GM18951 (cell line): ENCODE data around the gene SLC22A23.

Experiments used
- POLR2A ChIP-seq: IDR thresholded peaks from 4 replicates; pipeline ENCODE4 v1.6.1; 2011; ENCODE audit warnings: mild to moderate bottlenecking; ENCODE audit not compliant: insufficient read length, insufficient read depth; ENCODE audit errors: extremely low read depth
- in situ Hi-C: fragments of 300-500 bp; cut with MboI; formaldehyde crosslinking; loops from one replicate; pipeline ENCODE4 v1.12.0; 2022; ENCODE audit warnings: low sequenced_read_pairs, mixed read lengths, inconsistent platforms; ENCODE audit not compliant: unreplicated experiment

The SLC22A23 gene

DNA sequence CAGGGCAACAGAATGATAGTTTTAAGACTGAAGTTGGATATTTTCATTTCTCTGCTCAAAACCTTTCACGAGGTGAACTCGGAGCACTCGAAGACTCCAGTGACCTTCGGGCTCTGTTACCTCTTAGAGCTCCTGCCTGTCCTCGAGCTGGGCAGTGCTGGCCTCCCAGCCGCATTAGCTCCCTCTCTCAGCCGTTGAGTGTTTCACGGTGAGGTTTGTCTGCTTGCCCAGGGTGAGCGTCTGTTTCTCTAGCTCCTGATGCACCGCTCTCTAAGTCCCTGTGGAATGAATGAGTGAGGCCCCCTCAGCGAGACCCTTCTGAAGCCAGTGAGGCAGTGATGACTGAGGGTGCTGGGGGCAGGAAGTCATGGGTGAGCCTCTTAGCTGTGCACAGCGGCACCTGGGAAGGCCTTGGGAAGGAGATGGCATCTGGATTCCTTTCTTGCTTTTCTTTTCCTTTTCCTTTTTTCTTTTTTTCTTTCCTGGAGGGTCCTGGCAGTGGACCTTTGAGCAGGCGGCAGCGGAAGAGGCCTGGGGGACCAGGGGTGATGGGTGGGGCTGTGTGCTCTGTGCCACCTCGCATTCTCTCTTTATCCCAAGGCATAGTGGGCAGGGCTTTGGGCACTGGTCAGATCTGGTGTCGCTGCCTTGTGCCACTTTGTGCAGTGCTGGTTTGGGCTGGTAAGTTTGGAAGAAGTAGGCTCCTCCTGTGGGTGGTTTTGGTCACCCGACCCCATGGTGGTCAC, 195.9 kb downstream of the SLC22A23 start:
- in situ Hi-C loops = no loop called here
- TF ChIP-seq POLR2A = no peak

DNA sequence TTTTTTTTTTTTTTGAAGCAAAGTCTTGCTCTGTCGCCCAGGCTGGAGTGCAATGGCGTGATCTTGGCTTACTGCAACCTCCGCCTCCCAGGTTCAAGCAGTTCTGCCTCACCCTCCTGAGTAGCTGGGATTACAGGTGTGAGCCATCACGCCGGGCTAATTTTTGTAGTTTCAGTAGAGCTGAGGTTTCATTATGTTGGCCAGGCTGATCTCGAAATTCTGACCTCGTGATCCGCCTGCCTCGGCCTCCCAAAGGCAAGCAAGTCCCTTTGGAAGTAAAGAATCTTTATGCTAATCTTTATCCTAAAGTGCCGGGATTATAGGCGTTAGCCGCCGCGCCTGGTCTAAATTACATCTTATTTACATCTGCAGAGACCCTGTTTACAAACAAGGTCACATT, 196.6 kb downstream of the SLC22A23 start:
- no peak for TF ChIP-seq POLR2A
- in situ Hi-C loops = no loop called here

DNA sequence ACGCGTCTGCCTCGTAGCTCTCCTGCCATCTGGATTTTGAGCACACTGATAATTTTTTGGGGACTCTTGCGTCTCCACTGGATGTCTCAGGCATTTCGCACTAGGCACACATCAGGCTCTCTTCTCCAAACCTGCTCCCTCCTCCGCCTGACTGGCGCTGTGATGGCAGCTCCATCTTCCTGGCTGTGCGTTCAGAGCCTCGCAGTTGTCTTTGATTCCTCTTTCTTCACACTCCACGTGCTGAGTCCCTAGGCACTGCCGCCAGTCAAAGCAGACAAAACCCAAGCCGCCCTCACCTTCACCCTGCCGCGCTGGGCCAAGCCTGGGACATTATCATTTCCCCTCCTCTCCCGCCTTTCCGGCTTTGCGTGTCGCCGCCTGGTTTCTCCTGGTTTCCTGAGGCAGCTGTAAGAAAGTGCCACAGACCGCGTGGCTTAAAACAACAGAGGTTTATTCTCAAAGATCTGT, 197.3 kb downstream of the SLC22A23 start:
- TF ChIP-seq POLR2A = peak; percentile 22
- in situ Hi-C loops = loop anchor here (10.0 kb wide), 1 partner anchor 135 kb away; no protein-coding TSS in a partner anchor

DNA sequence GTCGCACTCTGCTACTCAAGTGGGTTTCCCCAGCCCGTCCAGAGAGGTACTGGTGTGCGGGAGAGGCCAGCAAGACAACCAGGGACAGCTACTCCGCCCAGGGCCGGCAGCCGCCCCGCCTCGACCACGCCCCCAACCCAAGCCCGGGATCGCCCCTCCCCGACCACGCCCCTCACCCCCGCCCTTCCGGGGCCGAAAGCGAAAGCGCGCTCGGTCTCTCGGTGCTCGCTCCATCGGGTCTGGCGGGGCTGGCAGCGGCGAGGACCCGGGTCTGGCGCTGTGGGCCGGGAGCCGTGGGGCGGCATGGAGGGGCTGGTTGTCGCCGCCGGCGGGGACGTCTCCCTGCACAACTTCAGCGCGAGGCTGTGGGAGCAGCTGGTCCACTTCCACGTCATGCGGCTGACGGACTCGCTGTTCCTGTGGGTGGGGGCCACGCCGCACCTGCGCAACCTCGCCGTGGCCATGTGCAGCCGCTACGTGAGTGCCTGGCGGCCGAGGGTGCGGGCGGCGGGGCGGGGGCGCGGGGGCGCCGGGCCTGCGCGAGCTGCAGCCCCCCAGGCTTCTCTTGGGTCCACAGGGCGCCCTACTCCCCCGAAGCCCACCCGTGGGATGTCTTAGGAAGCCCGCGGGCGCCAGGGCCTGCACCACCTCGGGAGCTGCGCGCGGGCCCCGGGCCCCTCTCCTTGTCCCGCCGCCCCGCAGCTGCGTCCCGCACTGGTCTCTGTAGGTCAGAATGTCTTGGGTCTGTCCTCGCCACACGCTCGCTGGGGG, 197.9 kb downstream of the SLC22A23 start, which contains the start of gene PSMG4:
Gene PSMG4, plus strand, starts transcription at position 228 of the 771 bp plus-strand sequence. Its CDS starts 76 bp downstream, at position 304.
- in situ Hi-C loops = loop anchor here (10.0 kb wide), 1 partner anchor 134 kb away; no protein-coding TSS in a partner anchor

DNA sequence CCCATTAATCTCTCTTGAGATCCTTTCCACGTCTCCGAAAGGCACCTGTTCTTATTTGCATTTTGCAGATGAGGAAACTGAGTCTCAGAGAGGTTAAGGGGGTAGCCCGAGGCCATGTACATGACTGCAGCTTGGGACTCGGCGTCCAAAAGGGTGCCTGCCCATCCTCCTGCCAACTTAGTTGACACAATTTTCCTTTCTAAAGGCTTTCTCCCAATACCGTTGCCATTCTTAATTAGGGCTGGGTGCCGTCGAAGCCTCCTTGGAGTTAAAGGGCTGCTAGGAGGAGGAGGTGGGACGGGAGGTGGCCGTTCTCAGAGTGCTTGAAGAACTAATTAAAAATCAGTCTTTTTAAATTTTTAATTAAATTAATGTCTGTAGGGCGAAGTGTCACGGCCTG, 198.6 kb downstream of the SLC22A23 start:
- in situ Hi-C loops = loop anchor here (10.0 kb wide), 1 partner anchor 133 kb away; no protein-coding TSS in a partner anchor
- TF ChIP-seq POLR2A = no peak

More for the DNA sequence above, 197.9 kb downstream of the SLC22A23 start, which contains the start of gene PSMG4:
- TF ChIP-seq POLR2A = peak; percentile 73

DNA sequence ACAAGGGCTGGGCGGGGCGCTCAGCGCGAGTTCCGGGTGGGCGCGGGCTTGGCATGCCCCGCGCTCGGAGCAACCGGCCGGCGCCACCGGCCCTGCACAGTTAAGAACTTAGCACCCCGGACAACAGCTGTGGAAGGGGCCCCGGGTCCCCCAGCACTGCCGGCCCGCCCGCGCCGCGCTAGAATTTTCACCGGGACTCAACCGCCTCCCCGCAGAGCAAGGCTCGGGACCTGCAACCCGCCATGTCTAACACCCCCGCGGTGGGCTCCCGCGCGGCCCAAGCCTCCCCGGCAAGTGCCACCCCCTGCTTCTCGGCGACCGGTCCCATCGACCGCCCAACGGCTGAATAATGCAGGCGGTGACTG, 203.3 kb downstream of the SLC22A23 start:
- in situ Hi-C loops = loop anchor here (10.0 kb wide), 1 partner anchor 129 kb away; no protein-coding TSS in a partner anchor

DNA sequence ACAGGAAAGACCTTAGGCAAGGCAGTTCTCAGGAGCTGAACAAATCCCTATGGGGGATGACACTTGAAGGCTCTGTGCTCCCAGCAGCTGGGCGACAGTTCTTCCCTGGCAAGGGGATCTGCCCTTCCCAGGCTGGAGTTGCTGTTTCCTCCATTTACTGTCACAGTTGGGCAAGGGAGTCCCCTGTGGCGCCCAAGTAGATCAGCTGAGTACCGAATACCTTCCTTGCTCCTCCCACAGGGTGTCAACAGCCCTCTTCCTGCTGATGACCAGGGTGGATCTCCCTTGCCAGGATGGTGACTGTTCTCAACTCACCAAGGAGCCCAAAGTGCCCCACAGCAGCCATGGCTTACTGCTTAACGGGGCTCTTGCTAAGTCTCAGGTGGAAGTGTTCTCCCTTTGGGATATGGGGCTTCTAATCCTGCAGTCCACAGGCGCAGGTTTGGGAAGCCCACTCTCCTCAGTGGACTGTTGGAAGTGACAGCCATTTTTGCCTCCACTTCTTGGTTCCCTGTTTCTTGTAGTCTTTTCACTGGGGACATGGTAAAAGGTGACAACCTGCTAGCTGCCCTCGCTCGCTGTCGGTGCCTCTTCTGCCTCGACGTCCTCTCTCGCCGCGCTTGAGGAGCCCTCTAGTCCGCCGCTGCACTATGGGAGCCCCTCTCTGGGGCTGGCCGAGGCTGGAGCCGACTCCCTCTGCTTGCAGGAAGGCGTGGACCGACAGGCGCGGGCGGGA, 203.8 kb downstream of the SLC22A23 start:
- in situ Hi-C loops = loop anchor here (10.0 kb wide), 1 partner anchor 128 kb away; no protein-coding TSS in a partner anchor
- TF ChIP-seq POLR2A = no peak

More for the DNA sequence above, 203.3 kb downstream of the SLC22A23 start:
- no peak for TF ChIP-seq POLR2A

DNA sequence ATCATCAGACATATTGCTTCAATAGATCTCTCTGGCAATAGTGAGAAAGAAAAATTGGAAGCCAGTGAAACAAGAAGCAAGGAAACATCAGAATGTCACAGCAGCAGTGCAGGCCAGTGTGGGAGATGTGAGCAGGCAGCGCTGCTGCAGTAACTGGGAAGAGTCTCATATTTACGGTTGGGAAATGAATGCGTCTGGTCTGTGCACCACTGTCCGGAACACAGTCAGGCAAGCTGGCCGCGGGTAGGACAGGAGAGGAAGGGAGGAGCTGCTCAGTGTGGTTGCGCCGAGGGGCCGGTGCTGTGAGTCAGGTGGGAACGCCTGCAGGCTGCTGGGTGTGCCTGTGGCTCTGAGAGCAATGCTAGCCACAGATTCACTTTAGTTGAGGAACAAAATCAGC, 204.5 kb downstream of the SLC22A23 start:
- TF ChIP-seq POLR2A = no peak
- in situ Hi-C loops = loop anchor here (10.0 kb wide), 1 partner anchor 128 kb away; no protein-coding TSS in a partner anchor

DNA sequence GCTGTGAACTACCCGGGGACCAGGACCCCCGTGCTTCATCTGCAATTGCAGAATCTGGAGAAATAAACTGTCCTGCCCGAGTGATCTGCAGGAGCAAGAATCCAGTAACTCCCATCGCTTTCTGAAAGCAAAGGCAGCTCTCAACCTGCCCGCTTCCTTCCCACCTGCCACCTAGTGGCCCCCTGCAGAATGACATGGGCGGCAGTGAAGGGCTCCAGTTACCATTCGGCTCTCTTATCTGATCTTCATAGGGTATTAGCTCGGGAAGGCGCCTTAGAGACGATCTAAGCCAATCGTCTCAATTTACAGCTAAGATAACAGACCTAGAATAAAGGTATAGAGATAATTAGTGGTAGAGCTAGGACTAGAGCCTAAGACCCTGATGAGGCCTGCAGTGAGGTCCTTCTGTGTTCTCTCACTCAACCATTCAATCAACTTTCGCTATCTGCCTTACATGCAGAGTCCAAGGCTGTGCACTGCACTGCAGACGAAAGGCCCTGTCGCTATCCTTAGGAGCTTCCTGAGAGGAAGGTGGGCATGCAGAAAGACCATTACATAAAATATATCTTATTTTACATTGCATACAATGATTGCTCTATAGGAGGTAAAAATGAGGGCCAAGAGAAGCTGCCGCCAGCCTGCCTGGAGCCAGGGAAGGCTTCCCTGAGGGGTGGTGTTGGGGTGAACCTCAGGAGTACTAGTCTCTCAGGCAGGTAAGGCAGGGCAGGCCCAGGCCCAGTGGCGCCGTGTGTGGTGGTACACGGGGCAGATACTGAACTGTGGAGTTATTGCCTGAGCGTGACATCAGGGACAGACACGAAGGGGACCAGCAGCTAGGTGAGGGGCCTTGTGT, 205.2 kb downstream of the SLC22A23 start:
- in situ Hi-C loops = loop anchor here (10.0 kb wide), 1 partner anchor 127 kb away; no protein-coding TSS in a partner anchor
- TF ChIP-seq POLR2A = no peak

DNA sequence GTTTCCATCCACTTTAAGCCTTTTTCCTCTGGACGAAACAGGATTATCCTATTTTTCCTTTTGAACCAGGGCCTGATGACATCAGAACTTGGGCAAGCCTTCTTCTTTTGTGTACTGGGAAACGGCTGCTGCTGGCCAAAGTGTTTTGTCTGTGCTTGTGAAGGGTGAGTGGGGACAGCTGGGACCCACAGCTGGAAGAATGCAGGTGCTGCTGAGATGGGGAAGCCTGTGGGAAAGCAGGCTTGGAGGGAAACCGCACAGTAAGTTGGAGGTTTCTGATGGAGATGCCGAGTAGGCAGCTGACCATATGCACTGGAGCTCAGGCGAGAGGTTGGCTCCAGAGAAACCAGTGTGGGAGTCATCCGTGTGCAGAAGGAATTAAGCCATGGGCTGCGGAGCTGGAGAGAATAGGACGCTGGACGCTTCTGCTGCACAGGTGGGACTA, 206.6 kb downstream of the SLC22A23 start:
- no peak for TF ChIP-seq POLR2A
- in situ Hi-C loops = loop anchor here (10.0 kb wide), 1 partner anchor 125 kb away; no protein-coding TSS in a partner anchor

DNA sequence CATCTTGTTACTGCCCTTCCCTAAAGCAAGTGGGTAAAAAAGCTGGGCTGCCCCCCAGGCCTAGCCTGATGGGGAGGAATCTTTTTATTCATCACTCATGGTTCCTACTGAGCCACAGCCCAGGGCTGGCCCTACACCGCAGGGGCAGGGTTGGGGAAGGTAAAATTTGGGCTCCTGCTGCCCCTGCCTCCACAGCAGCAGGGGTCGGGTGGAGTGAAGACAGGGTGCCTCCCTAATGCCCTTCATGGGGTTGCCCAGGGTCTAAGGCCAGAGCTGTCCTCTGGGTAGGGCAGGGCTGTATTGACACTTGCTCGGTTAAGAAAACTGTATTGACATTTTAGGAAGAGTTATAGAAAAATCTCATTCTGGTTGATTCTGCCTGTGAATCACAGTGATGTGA, 207.0 kb downstream of the SLC22A23 start:
- in situ Hi-C loops = loop anchor here (10.0 kb wide), 1 partner anchor 125 kb away; no protein-coding TSS in a partner anchor
- TF ChIP-seq POLR2A = no peak

DNA sequence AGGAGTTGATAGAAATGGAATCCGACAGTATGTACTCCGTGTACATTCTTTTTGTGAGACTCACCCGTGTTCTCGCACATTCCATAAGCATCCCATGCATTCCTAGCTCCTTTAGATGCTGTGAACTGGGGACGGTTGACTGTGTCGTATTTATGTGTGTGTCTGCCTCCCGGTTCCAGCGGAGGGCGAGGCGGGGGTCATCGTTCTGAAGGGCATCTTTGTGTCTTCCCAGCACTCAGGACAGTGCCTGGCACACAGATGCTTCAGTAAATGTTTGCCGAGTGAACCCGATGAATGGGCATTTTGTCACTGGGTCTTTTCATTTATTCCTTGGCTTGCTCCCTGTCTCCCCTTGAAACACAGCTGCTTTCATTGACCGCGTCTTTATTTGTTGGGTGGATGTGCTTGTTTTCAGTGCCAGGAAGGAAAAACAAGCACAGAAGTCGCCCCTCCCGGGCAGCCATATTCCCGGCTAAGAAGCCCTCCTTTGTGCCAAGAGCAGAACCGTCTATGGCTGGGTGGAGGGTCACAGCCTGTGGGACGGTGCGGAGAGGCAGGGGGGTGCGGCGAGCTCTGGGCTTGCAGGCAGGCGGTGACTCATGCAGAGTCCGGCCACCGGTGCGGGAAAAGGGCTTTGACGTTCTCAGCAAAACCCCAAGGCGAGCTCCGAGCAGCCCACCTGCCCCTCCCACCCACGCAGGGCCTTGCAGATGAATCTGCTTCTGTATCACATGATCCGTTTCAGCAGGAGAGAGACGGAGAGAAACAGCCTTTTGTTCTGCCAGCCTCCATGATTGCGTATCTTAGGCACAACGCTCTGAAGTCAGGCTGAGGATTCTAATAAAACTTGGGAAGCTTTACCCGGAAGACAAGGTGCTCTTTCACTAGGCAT, 209.3 kb downstream of the SLC22A23 start:
- in situ Hi-C loops = no loop called here
- TF ChIP-seq POLR2A = no peak
